VCaP (cell line): ENCODE results near the gene SLC18B1.
A peak's percentile ranks its signal among the peaks of the same experiment; 100 is the strongest.

Experiments
- H3K27ac ChIP-seq: fragments of 450-650 bp; 2 replicates; pipeline ENCODE4 v1.5.1; 2017
- TF ChIP-seq, protein P1 (sequence below): fragments of 450-650 bp; conservative IDR thresholded peaks from 2 replicates; pipeline ENCODE4 v1.5.1; 2017; ENCODE audit warnings: mild to moderate bottlenecking, moderate library complexity

The SLC18B1 gene

GRCh38 chr6:132741281-132741680 lies 57.2 kb downstream of the SLC18B1 start:
- TF ChIP-seq, protein P1, sequence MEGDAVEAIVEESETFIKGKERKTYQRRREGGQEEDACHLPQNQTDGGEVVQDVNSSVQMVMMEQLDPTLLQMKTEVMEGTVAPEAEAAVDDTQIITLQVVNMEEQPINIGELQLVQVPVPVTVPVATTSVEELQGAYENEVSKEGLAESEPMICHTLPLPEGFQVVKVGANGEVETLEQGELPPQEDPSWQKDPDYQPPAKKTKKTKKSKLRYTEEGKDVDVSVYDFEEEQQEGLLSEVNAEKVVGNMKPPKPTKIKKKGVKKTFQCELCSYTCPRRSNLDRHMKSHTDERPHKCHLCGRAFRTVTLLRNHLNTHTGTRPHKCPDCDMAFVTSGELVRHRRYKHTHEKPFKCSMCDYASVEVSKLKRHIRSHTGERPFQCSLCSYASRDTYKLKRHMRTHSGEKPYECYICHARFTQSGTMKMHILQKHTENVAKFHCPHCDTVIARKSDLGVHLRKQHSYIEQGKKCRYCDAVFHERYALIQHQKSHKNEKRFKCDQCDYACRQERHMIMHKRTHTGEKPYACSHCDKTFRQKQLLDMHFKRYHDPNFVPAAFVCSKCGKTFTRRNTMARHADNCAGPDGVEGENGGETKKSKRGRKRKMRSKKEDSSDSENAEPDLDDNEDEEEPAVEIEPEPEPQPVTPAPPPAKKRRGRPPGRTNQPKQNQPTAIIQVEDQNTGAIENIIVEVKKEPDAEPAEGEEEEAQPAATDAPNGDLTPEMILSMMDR, result no peak
- no peak overlapping the region for H3K27ac ChIP-seq

GRCh38 chr6:132736239-132736638 lies 62.2 kb downstream of the SLC18B1 start:
- TF ChIP-seq, protein P1, result no peak

DNA sequence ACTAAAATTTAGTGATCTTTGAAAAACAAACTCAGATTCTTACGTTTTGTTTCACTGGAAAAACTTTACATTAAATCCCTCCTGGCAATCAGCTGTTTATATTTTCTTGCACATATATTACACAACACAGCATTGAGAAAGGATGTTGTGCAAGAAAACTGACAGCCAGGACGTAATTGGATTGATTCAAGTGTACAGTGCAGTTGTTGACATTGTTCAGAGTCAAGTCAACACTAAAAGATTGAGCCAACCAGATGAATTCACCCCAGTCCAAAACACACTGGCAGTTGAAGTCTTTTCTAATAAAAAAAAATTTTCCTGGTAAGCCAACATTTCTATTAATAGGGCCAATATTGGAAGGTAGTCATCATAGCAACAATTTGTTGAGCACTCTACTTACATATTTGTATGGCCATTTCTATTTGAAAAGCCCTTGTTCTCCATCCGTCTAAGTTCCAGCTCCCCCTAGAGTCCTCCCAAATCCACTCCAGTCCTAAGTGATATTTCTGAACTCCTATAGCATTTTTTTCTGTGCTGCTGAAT lies 63.7 kb downstream of the SLC18B1 start:
- H3K27ac ChIP-seq, result peak overlapping the region; percentile 13; the same call in 1 of the 2 replicates
- TF ChIP-seq, protein P1, result peak; percentile 47

More at GRCh38 chr6:132736239-132736638, 62.2 kb downstream of the SLC18B1 start:
- H3K27ac ChIP-seq, result no peak overlapping the region

GRCh38 chr6:132733814-132734213 lies 64.6 kb downstream of the SLC18B1 start:
- TF ChIP-seq, protein P1, result no peak
- no peak overlapping the region for H3K27ac ChIP-seq

- TF ChIP-seq, protein P1, result no peak
- no peak overlapping the region for H3K27ac ChIP-seq
Observed at GRCh38 chr6:132733283-132733682, 65.2 kb downstream of the SLC18B1 start.

GRCh38 chr6:132731086-132731485 lies 67.4 kb downstream of the SLC18B1 start:
- TF ChIP-seq, protein P1, result no peak

DNA sequence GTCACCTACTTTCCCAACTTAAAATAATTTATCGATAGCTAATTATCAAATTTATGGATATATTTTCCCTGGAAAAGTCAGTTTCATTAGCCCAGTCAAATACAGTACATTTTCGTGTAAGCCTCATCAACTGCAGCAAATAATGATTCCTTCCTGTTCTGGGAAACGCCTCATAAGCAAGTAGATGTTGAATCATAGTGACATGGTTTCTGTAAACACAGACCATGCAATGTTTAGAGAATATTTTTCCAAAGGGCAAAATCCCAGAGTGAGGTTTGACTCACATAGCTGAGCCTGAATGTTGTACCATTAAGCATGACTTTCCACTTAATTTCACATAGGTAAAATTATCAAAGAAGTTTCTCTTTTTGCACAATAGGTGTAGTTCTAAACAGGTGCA lies 67.9 kb downstream of the SLC18B1 start:
- H3K27ac ChIP-seq, result no peak overlapping the region
- TF ChIP-seq, protein P1, result no peak

More at GRCh38 chr6:132731086-132731485, 67.4 kb downstream of the SLC18B1 start:
- H3K27ac ChIP-seq, result no peak overlapping the region
